ENCODE measurements around the gene AGR2. TPM values are rescaled to one million over a fixed set of nuclear protein-coding genes. Genes with fewer than 3 reads are reported as not detected.
"Not testable (repeated sequence)": the region's sequence is repeated elsewhere in the genome, so short reads cannot be mapped to it uniquely, and the experiment has no call there.

The AGR2 gene
- total RNA-seq: not detected
- polyA plus RNA-seq: not detected

DNA sequence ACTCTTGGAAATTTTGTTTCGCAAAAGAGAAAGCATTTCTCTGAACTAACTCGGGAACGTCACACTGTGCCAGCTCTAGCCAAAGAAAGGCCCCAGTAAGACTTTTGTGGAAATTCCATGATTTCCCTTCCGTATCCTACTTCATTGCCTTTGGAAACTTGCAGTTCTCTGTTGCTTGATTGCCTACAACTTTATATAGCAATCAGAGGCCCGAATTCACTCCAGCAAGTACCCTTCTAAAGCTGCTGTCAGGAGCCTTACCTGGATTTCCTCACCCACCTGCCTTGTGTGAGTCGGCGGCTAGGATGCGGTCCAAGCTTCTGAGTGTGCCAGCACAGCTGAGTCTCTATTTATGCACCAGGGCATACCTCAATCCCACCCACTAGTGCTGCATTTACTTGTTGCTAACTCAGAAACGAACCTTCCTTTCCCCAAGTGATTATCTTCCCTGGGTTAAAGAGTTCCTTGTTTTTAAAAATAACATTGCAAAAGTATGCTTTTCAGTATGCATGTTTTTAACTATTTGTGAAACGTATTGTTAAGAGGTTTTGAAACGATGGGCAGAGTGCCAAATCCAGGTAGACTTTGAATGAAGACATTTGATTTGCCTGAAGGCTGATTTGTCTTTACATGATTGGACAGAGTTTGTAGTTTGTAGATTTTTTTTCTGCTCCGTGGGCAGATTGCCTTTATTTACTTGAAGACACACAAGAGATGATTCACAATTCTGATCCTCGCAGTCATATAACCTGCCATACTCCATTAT, at the start of gene AGR2:
TSS of gene AGR2 (minus strand) at position 326 of the 766 bp plus-strand sequence. CDS start 3,203 bp downstream, outside the sequence.
- Mint-ChIP-seq H3K4me3 (no peak within 1 kb of the TSS), H3K9me3 (no peaks in the 10 kb centered on the region), H3K27ac (peak within 1 kb of the TSS in 1 of 3 donors; percentile 36), H3K36me3 (no peaks in the 10 kb centered on the region), H3K4me1 (no peaks in the 10 kb centered on the region), H3K27me3 (peaks cover 22% of the 10 kb centered on the region)
- H3K9me3 ChIP-seq (ENCODE audit: control insufficient read depth in 2 of 2, low read length in 2 of 2): no peaks in the 10 kb centered on the region
- no peaks in the 10 kb centered on the region for H3K36me3 ChIP-seq (ENCODE audit: control insufficient read depth, insufficient read depth, low read length)
- DNase-seq (no peak), ATAC-seq (ENCODE audit: low read depth in 2 of 2) (no peak)
- no peak within 1 kb of the TSS for H3K4me3 ChIP-seq (ENCODE audit: low read depth, low read length)
- no peak within 1 kb of the TSS for H3K27ac ChIP-seq (ENCODE audit: insufficient read depth, low read length, poor library complexity, severe bottlenecking)
- H3K27me3 ChIP-seq (ENCODE audit: control insufficient read depth, insufficient read depth, low read length): peaks cover 9% of the 10 kb centered on the region
- H3K4me1 ChIP-seq (ENCODE audit: control insufficient read depth, insufficient read depth, low read length, poor library complexity, severe bottlenecking): no peaks in the 10 kb centered on the region

DNA sequence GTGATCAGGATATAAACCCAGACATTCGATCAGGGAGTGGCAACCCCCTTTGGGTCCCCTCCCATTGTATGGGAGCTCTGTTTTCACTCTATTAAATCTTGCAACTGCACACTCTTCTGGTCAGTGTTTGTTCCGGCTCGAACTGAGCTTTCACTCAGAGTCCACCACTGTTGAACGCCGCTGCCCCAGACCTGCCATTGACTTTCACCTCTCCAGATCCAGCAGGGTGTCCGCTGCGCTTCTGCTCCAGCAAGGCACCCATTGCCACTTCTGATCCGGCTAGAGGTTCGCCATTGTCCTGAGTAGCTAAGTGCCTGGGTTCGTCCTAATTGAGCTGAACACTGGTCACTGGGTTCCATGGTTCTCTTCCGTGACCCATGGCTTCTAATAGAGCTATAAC, 48.4 kb upstream of the AGR2 start:
- not testable (repeated sequence) for DNase-seq, H3K9me3 Mint-ChIP-seq

DNA sequence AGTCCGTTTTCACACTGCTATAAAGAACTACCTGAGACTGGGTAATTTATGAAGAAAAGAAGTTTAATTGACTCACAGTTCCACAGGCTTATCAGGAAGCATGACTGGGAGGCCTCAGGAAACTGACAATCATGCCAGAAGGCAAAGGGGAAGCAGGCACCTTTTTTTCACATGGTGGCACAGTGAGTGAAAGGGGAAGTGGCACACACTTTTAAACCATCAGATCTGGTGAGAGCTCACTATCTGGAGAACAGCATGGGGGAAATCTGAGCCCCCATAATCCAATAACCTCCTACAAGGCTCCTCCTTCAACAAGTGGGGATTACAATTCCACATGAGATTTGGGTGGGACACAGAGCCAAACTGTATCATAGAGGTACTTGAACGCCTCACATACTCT, 47.0 kb upstream of the AGR2 start:
- peaks cover 0 to 2% (median 0%) of the 10 kb centered on the region in 4 donors for H3K4me1 Mint-ChIP-seq
- peaks cover 0 to 1% (median 0%) of the 10 kb centered on the region in 7 donors for H3K9me3 Mint-ChIP-seq
- Histone ChIP-seq H3K27me3 (ENCODE audit: control insufficient read depth, insufficient read depth, low read length) (peaks cover 3% of the 10 kb centered on the region), H3K9me3 (ENCODE audit: control insufficient read depth in 2 of 2, low read length in 2 of 2) (no peaks in the 10 kb centered on the region), H3K27ac (ENCODE audit: insufficient read depth, low read length, poor library complexity, severe bottlenecking) (no peak overlapping the region), H3K4me1 (ENCODE audit: control insufficient read depth, insufficient read depth, low read length, poor library complexity, severe bottlenecking) (no peaks in the 10 kb centered on the region), H3K4me3 (ENCODE audit: low read depth, low read length) (no peak overlapping the region), H3K36me3 (ENCODE audit: control insufficient read depth, insufficient read depth, low read length) (no peaks in the 10 kb centered on the region)
- no peak overlapping the region for H3K4me3 Mint-ChIP-seq
- DNase-seq (no peak), ATAC-seq (ENCODE audit: low read depth in 2 of 2) (no peak)
- H3K27me3 Mint-ChIP-seq: peaks cover 27% of the 10 kb centered on the region
- H3K36me3 Mint-ChIP-seq: no peaks in the 10 kb centered on the region
- H3K27ac Mint-ChIP-seq: no peak overlapping the region

More for the DNA sequence above, 48.4 kb upstream of the AGR2 start:
- H3K4me3 ChIP-seq (ENCODE audit: low read depth, low read length); H3K9me3 ChIP-seq (ENCODE audit: control insufficient read depth in 2 of 2, low read length in 2 of 2); H3K36me3 Mint-ChIP-seq; ATAC-seq (ENCODE audit: low read depth in 2 of 2); H3K36me3 ChIP-seq (ENCODE audit: control insufficient read depth, insufficient read depth, low read length); H3K4me1 ChIP-seq (ENCODE audit: control insufficient read depth, insufficient read depth, low read length, poor library complexity, severe bottlenecking); H3K27ac Mint-ChIP-seq; H3K27me3 ChIP-seq (ENCODE audit: control insufficient read depth, insufficient read depth, low read length); H3K4me1 Mint-ChIP-seq; H3K4me3 Mint-ChIP-seq; H3K27ac ChIP-seq (ENCODE audit: insufficient read depth, low read length, poor library complexity, severe bottlenecking): not testable (repeated sequence)
- H3K27me3 Mint-ChIP-seq: peaks cover 24% of the 10 kb centered on the region

- Mint-ChIP-seq H3K9me3 (peaks cover 0 to 1% (median 0%) of the 10 kb centered on the region in 7 donors), H3K27ac (no peak overlapping the region), H3K27me3 (peaks cover 29% of the 10 kb centered on the region), H3K4me3 (no peak overlapping the region), H3K36me3 (no peaks in the 10 kb centered on the region), H3K4me1 (peaks cover 0 to 2% (median 0%) of the 10 kb centered on the region in 4 donors)
- H3K9me3 ChIP-seq (ENCODE audit: control insufficient read depth in 2 of 2, low read length in 2 of 2): no peaks in the 10 kb centered on the region
- H3K36me3 ChIP-seq (ENCODE audit: control insufficient read depth, insufficient read depth, low read length): no peaks in the 10 kb centered on the region
- H3K4me3 ChIP-seq (ENCODE audit: low read depth, low read length): no peak overlapping the region
- no peak overlapping the region for H3K27ac ChIP-seq (ENCODE audit: insufficient read depth, low read length, poor library complexity, severe bottlenecking)
- H3K4me1 ChIP-seq (ENCODE audit: control insufficient read depth, insufficient read depth, low read length, poor library complexity, severe bottlenecking): no peaks in the 10 kb centered on the region
- DNase-seq (no peak), ATAC-seq (ENCODE audit: low read depth in 2 of 2) (no peak)
- H3K27me3 ChIP-seq (ENCODE audit: control insufficient read depth, insufficient read depth, low read length): peaks cover 5% of the 10 kb centered on the region
These were observed 46.0 kb upstream of the AGR2 start for GRCh38 chr7:16850614-16851466.

GRCh38 chr7:16849296-16850148, 44.7 kb upstream of the AGR2 start:
- Mint-ChIP-seq H3K27ac (no peak overlapping the region), H3K4me3 (no peak overlapping the region), H3K36me3 (no peaks in the 10 kb centered on the region), H3K27me3 (peaks cover 32% of the 10 kb centered on the region), H3K9me3 (peaks cover 0 to 1% (median 0%) of the 10 kb centered on the region in 7 donors), H3K4me1 (peaks cover 0 to 2% (median 0%) of the 10 kb centered on the region in 4 donors)
- H3K4me1 ChIP-seq (ENCODE audit: control insufficient read depth, insufficient read depth, low read length, poor library complexity, severe bottlenecking): no peaks in the 10 kb centered on the region
- no peak for ATAC-seq (ENCODE audit: low read depth in 2 of 2)
- H3K4me3 ChIP-seq (ENCODE audit: low read depth, low read length): no peak overlapping the region
- DNase-seq: no peak
- H3K27me3 ChIP-seq (ENCODE audit: control insufficient read depth, insufficient read depth, low read length): peaks cover 3% of the 10 kb centered on the region
- H3K27ac ChIP-seq (ENCODE audit: insufficient read depth, low read length, poor library complexity, severe bottlenecking): no peak overlapping the region
- H3K9me3 ChIP-seq (ENCODE audit: control insufficient read depth in 2 of 2, low read length in 2 of 2): no peaks in the 10 kb centered on the region
- H3K36me3 ChIP-seq (ENCODE audit: control insufficient read depth, insufficient read depth, low read length): no peaks in the 10 kb centered on the region

DNA sequence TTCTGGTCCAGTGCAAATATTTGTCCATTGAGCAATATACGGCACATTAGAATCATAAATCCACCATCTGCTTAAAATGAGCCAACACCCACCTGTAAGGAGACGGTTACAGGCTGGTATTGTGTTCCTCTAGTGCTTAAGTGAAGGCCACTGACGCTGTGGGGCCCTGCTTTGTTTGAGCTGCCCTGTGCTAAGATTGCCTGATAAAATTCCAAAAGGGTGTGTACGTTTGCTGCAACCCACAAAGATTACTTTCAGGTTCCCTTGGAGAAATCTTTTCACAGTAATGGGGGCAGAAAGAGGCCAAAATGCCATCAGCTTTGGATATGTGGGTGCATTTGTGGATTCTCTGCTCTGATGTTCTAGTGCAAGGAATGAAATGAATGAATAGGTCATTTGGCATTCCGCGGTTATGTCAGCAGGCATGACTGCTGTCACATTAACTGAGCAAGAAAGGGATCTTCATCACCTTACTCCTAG, 42.6 kb upstream of the AGR2 start:
- Mint-ChIP-seq H3K27ac (no peak overlapping the region), H3K27me3 (peaks cover 24% of the 10 kb centered on the region), H3K4me1 (peaks cover 0 to 2% (median 0%) of the 10 kb centered on the region in 4 donors), H3K9me3 (peaks cover 0 to 2% (median 0%) of the 10 kb centered on the region in 7 donors), H3K36me3 (no peaks in the 10 kb centered on the region), H3K4me3 (no peak overlapping the region)
- peaks cover 2% of the 10 kb centered on the region for H3K27me3 ChIP-seq (ENCODE audit: control insufficient read depth, insufficient read depth, low read length)
- ATAC-seq (ENCODE audit: low read depth in 2 of 2): no peak
- no peaks in the 10 kb centered on the region for H3K36me3 ChIP-seq (ENCODE audit: control insufficient read depth, insufficient read depth, low read length)
- no peak overlapping the region for H3K4me3 ChIP-seq (ENCODE audit: low read depth, low read length)
- no peaks in the 10 kb centered on the region for H3K4me1 ChIP-seq (ENCODE audit: control insufficient read depth, insufficient read depth, low read length, poor library complexity, severe bottlenecking)
- DNase-seq: no peak
- H3K27ac ChIP-seq (ENCODE audit: insufficient read depth, low read length, poor library complexity, severe bottlenecking): no peak overlapping the region
- no peaks in the 10 kb centered on the region for H3K9me3 ChIP-seq (ENCODE audit: control insufficient read depth in 2 of 2, low read length in 2 of 2)

- no peaks in the 10 kb centered on the region for H3K4me1 ChIP-seq (ENCODE audit: control insufficient read depth, insufficient read depth, low read length, poor library complexity, severe bottlenecking)
- Mint-ChIP-seq H3K27me3 (peaks cover 18% of the 10 kb centered on the region), H3K4me3 (no peak overlapping the region), H3K27ac (no peak overlapping the region), H3K36me3 (no peaks in the 10 kb centered on the region), H3K4me1 (peaks cover 0 to 2% (median 0%) of the 10 kb centered on the region in 4 donors), H3K9me3 (peaks cover 0 to 2% (median 0%) of the 10 kb centered on the region in 7 donors)
- H3K27me3 ChIP-seq (ENCODE audit: control insufficient read depth, insufficient read depth, low read length): peaks cover 2% of the 10 kb centered on the region
- no peak for ATAC-seq (ENCODE audit: low read depth in 2 of 2)
- no peaks in the 10 kb centered on the region for H3K36me3 ChIP-seq (ENCODE audit: control insufficient read depth, insufficient read depth, low read length)
- DNase-seq: no peak
- no peaks in the 10 kb centered on the region for H3K9me3 ChIP-seq (ENCODE audit: control insufficient read depth in 2 of 2, low read length in 2 of 2)
- H3K4me3 ChIP-seq (ENCODE audit: low read depth, low read length): no peak overlapping the region
- H3K27ac ChIP-seq (ENCODE audit: insufficient read depth, low read length, poor library complexity, severe bottlenecking): no peak overlapping the region
These were observed 41.9 kb upstream of the AGR2 start for GRCh38 chr7:16846601-16847165.
